GM19372 (cell line): Measurements from ENCODE around the gene TRUB2.
A peak's percentile ranks its signal among the peaks of the same experiment; 100 is the strongest.

Experiments used
- ATAC-seq: cut with Tn5 transposase; IDR thresholded peaks from one replicate; pipeline ENCODE4 v1.9.1; 2021; ENCODE audit warnings: mild to moderate bottlenecking, low read depth, moderate library complexity; ENCODE audit not compliant: unreplicated experiment

The TRUB2 gene, protein sequence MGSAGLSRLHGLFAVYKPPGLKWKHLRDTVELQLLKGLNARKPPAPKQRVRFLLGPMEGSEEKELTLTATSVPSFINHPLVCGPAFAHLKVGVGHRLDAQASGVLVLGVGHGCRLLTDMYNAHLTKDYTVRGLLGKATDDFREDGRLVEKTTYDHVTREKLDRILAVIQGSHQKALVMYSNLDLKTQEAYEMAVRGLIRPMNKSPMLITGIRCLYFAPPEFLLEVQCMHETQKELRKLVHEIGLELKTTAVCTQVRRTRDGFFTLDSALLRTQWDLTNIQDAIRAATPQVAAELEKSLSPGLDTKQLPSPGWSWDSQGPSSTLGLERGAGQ

DNA sequence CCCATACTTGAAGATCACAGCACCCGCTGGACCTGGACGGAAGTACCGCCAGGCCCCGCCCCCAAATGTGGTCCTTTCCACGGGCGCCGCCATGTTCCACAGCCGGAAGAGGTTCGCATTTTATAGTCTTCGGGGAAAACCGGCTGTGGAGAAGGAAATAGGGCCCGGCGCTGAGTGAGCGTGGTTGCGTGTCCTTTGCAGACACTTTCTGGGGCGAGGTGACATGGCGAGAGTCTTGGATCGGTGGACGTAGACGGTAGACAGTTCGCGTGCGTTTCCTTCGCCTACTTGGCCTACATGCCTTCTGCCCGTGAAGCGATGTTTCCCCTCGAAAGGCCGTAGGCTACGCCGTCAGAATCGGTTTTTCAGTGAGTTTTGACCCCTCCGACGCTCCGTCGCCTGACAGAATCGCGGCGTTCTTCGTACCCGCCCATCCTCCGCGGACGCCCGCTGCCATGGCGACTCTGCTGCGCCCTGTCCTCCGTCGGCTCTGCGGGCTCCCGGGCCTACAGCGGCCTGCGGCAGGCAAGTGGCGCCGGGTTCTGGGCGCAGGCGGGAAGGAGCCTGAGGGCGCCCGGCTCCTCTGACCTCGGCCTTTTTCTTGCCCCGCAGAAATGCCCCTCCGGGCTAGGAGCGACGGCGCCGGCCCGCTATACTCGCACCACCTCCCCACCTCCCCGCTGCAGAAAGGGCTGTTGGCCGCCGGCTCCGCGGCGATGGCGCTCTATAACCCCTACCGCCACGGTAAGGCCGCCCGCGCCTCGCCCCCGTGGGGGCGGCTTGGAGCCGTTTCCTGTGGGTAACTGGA, at the start of gene TRUB2, which contains the start of gene COQ4:
TRUB2 (minus strand) TSS at position 44 of the 808 bp plus-strand sequence; CDS start at position 5, 39 bp downstream.
COQ4 (plus strand) TSS at position 436 of the 808 bp plus-strand sequence; CDS start at position 456, 20 bp downstream.
- ATAC-seq = peak; percentile 83

DNA sequence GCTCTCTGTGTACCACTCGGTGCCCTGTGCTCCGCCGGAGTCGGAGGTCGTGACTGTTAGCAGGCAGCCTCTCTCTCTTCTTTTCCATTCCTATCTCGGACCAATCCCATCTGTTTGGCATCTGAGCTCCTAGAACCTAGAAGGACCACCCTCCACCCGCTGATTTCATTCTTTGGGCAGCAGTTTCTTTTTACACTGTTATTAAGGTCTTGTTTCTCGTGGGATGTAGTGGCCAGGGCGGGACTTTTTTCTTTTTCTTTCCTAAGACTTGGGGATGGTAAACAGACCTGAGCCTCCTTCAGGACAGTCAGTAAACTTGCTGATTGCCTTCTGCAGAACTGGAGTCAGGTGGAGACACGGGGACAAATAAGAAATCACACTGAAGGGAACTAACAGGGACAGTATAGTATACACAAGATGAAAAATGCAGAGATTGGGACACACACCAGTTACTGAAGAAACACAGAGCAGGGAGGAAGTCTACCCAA, 49.4 kb upstream of the TRUB2 start:
- ATAC-seq = no peak

DNA sequence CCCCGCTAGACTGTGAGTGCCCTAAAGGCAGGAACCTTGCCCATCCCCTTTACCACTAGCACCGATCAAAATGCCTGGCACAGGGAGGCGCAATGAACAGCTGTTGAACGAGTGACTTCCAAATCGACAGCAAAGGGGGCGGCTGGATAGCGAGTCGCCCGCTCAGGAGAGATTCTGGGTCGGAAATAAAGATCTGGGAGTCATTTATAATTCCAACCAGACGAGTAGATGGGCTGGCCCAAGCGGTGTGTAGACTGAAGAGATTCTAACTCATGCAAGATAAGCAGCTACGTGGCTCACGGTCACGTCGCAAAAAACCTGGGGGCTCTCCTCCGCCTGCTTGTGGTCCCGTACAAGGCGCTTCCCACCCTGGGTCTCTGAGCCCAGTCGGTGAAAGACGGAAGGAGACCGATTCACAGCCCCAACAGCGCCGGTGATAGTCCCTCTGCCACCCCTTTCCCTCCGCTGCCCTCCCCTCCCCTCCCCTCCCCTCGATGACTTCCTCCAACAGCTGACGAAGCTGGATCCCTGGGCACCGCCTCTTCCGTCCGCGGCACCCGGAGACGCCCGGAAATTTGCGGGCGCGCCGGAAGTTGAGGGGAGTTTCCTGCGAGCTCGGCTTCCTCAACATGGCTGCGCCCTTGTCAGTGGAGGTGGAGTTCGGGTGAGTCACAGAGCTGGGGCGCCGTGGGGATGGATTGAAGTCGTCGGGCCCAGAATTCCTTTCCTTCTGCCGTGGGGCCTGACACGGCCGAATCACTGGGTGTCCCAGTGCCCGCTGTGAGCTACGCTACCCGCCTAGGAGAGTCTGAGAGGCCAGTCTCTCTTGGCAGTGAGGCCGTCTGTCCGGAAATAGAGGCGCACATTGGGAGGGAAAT, 48.7 kb upstream of the TRUB2 start, which contains the start of gene URM1:
URM1 (plus strand) TSS at position 623 of the 878 bp plus-strand sequence; CDS start at position 630, 7 bp downstream.
- ATAC-seq = peak; percentile 85

GRCh38 chr9:128370367-128370751, 48.1 kb upstream of the TRUB2 start:
- ATAC-seq = no peak

DNA sequence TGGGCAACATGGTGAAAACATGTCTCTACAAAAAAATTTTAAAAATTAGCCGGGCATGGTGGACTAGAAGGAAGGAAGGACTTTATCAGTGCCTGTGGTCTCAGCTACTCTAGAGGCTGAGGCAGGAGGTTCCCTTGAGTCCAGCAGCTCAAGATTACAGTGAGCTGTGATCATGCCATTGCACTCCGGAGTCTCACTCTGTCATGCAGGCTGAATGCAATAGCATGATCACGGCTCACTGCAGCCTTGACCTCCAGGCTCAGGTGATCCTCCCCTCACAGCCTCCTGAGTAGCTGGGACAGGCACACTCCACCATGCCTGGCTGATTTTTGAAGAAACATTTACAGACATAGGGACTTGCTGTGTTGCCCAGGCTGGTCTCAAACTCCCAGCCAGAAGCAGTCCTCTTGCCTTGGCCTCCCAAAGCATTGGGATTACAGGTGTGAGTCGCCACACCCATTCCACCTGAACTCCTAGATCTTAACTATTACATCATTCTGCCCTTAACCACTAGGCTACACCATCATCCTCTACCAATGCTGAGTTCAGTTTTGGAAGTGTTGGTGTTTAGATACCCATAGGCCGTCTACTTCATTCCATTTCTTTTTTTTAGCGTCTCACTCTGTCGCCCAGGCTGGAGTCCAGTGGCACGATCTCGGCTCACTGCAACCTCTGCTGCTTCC, 46.9 kb upstream of the TRUB2 start:
- ATAC-seq = no peak

GRCh38 chr9:128365525-128365924, 43.3 kb upstream of the TRUB2 start:
- no peak for ATAC-seq

DNA sequence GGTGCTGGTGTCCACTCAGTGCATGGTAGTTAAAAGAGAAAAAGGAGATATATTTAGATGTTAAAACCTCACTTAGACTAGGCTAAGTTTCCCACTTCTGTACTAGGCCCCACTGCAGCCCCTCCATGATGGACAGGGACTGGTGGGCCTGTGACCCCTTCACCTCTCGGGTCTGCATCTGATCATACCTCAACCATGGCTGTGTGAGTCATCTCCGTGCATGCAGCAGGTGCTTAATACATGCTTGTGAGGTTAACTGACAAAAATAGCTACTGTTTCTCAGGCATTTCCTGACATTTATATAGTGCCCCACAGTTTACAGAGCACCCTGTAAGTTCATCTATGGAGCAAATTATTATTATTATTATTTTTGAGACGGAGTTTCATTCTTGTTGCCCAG, 40.5 kb upstream of the TRUB2 start:
- ATAC-seq = no peak

DNA sequence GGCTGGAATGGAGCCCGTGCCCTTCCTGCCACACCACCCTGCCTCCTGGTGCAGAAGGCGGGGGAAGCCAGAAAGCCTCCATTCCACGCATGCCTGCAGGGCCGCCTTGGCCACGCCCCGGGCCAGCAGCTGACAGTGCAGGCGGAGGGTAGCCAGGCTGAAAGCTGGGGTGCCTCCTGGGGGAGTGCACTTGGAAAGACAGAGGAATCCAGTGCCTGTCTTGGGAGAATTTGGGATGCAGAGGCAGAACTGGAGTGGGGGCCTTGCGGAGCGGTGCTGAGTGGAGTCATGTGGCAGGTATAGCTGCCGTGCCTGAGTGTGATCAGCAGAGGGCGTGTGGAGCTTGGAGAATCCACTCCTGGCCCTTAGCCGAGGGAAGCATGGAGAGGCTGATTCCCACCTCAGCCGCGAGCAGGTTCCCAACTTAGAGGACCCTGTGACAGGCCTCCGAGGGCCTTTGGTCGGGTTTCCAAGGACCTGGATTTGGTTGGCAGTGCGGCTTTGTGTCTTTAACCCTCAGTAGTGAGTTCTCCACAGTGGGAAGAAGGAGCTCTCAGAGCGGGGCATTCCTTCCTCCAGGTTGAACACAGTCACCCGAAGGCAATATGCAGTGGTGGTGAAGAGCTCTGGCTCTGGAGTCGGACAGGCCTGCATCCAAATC, 39.9 kb upstream of the TRUB2 start:
- peak; percentile 71 for ATAC-seq

DNA sequence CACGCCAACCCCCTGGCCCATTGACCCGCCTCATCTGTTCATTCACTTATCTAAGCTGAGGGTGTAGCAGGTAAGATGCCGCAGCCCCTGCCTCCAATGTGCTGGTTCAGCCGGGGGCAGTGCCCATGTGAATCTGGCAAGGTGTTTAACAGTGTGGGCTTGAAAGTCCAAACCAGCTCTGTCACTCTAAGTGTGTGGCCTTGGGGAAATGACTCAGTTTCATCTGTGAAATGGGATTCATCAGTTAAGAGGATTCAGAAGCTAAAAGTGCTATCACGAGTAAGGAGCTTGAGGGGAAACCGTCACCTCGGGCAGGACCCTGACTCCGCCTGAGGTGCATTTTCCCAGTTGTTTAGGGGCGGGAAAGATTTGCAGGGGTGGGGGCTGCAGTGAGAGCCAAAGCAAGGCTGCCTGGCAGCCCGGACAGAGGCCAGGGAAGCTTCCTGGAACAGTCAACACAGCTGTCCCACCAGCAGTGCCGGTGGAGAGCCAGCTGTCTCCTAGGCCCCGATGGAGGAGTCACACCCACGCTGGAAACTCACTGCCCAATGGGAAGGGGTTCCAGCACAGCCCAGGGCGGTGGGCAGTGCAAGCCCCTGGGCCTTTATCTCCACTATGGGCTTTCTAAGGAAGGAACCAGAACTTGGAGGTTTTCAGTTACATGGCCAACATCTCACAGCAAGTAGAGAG, 39.2 kb upstream of the TRUB2 start:
- ATAC-seq = no peak

GRCh38 chr9:128360826-128361225, 38.6 kb upstream of the TRUB2 start:
- ATAC-seq = no peak

GRCh38 chr9:128358861-128359260, 36.6 kb upstream of the TRUB2 start:
- no peak for ATAC-seq

- no peak for ATAC-seq
These were observed 35.8 kb upstream of the TRUB2 start for GRCh38 chr9:128358090-128358489.

GRCh38 chr9:128355451-128355850, 33.2 kb upstream of the TRUB2 start:
- ATAC-seq = no peak

DNA sequence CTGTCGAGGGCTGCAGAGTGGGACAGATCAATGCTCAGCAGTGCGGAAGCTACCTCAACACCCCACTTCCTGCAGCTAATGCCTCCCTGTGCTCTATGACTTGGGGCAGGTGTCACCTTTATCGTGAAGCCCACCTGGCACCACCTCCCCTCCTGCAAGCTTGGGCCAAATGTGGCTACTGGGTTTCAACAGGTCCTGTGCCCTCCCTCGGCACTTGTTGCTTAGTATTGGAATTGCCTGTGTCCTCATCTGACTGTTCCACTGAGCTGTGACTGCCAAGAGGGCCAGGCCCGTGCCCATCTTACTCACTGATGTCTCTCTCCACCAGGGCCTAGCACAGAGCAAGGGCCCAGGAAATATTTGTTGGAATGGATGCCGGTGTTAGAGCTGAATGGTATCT, 27.5 kb upstream of the TRUB2 start:
- ATAC-seq = no peak

DNA sequence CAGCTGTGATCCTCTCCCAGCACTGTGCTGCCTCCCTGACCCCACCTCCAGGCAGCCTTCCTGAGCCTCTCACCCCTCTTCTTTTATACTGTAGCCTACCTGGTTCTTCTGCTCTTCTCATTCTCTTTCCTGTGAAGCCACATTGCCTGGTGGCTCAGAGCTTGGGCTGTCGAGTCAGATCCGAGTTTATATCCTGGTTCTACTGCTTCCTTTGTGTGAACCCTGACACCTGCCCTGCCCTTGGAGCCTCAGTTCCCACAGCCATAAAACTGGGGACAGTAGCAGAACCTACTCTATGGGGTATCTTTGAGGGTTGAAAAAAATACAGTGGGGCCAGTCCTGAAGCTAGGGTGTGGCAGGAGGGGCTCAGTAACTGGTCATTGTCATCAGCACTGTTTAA, 26.9 kb upstream of the TRUB2 start:
- no peak for ATAC-seq

GRCh38 chr9:128344931-128345605, 22.8 kb upstream of the TRUB2 start:
- ATAC-seq = no peak

GRCh38 chr9:128343855-128344254, 21.6 kb upstream of the TRUB2 start:
- ATAC-seq = no peak

- no peak for ATAC-seq
These were observed 20.9 kb upstream of the TRUB2 start for GRCh38 chr9:128342971-128343680.
